ENCODE measurements around the gene VSTM2L.

GRCh38 chr20:37867289-37868195 is 35.4 kb upstream of the VSTM2L start:
- TF ChIP-seq CTCF (IDR thresholded peaks at IDR 0.05), result no peak
- TF ChIP-seq EP300 (IDR thresholded peaks at IDR 0.05; ENCODE audit: borderline replicate concordance in 1 of 2, low read depth in 1 of 2, low read length in 1 of 2), result no peak
- no peak for TF ChIP-seq REST (IDR thresholded peaks at IDR 0.05; ENCODE audit: low read depth, low read length)
- TF ChIP-seq RCOR1 (IDR thresholded peaks at IDR 0.05; ENCODE audit: low read length), result no peak
- no peak for TF ChIP-seq POLR2AphosphoS5 (IDR thresholded peaks at IDR 0.05; ENCODE audit: low read depth, low read length)
- no peak for TF ChIP-seq SIN3A (IDR thresholded peaks at IDR 0.05; ENCODE audit: borderline replicate concordance, low read depth, low read length)
- TF ChIP-seq YY1 (IDR thresholded peaks at IDR 0.05; ENCODE audit: low read depth), result no peak
- TF ChIP-seq NRF1 (IDR thresholded peaks at IDR 0.05; ENCODE audit: low read depth, low read length), result no peak
- TF ChIP-seq IRF3 (IDR thresholded peaks at IDR 0.05; ENCODE audit: low read depth, low read length), result no peak
- TF ChIP-seq GABPA (IDR thresholded peaks at IDR 0.05; ENCODE audit: low read depth), result no peak
- no peak for TF ChIP-seq TAF1 (IDR thresholded peaks at IDR 0.05; ENCODE audit: borderline replicate concordance, low read depth, low read length)
- no peak for TF ChIP-seq ZBTB33 (IDR thresholded peaks at IDR 0.05; ENCODE audit: borderline replicate concordance, low read depth)

Measured in SK-N-SH (cell line).